CD14-positive monocyte (primary cell): ENCODE results near the gene JUP. TPM values are rescaled to one million over a fixed set of nuclear protein-coding genes. Genes with fewer than 3 reads are reported as not detected.

Experiments used
- DNase-seq, 3 donors: peaks; one replicate each; pipeline ENCODE4 v3.0.0-alpha.2; 2011 to 2022
- H2AFZ ChIP-seq: 2 replicates; pipeline ENCODE4 v1.6.0; 2012; ENCODE audit warnings: mild to moderate bottlenecking, low read depth, low read length, inconsistent platforms; ENCODE audit not compliant: insufficient read depth, poor library complexity, severe bottlenecking
- H3K27ac ChIP-seq, 2 donors: 1 replicate in 1 of 2; 2 replicates in 1 of 2; pipeline ENCODE4 v1.5.1; 2012 to 2013; ENCODE audit warnings: low read length in 2 of 2, control low read depth in 1 of 2, inconsistent platforms in 1 of 2, low read depth in 1 of 2, mild to moderate bottlenecking in 1 of 2
- H3K27me3 ChIP-seq, 2 donors: one replicate each; pipeline versions ENCODE4 v1.6.0 to v1.6.1; 2011 to 2013; ENCODE audit warnings: low read length in 2 of 2; ENCODE audit not compliant: control insufficient read depth in 2 of 2, insufficient read depth in 2 of 2
- H3K36me3 ChIP-seq, 2 donors: replicated peaks in 1 of 2; 1 replicate in 1 of 2; 2 replicates in 1 of 2; pipeline versions ENCODE4 v1.5.1 to v1.6.1; 2012 to 2013; ENCODE audit warnings: low read length in 2 of 2, control low read depth in 1 of 2, inconsistent platforms in 1 of 2, mild to moderate bottlenecking in 1 of 2; ENCODE audit not compliant: insufficient read depth in 2 of 2, control insufficient read depth in 1 of 2
- H3K4me1 ChIP-seq, 2 donors: 1 replicate in 1 of 2; 2 replicates in 1 of 2; pipeline versions ENCODE4 v1.5.1 to v1.6.1; 2012 to 2013; ENCODE audit warnings: low read length in 2 of 2, control low read depth in 1 of 2, inconsistent platforms in 1 of 2, mild to moderate bottlenecking in 1 of 2, moderate library complexity in 1 of 2; ENCODE audit not compliant: insufficient read depth in 2 of 2, control insufficient read depth in 1 of 2
- H3K4me2 ChIP-seq: replicated peaks from 2 replicates; pipeline ENCODE3; 2012; ENCODE audit warnings: low read length, moderate library complexity, mild to moderate bottlenecking; ENCODE audit not compliant: poor library complexity, severe bottlenecking; ENCODE audit errors: extremely low read depth
- H3K4me3 ChIP-seq, 3 experiments: fragments of 200-600 bp in 1 of 3; sonication (generic) in 1 of 3; replicated peaks in 1 of 3; 1 replicate in 2 of 3; 2 replicates in 1 of 3; pipeline ENCODE4 v1.5.1; 2011 to 2013; ENCODE audit warnings: low read length in 3 of 3, mild to moderate bottlenecking in 3 of 3, control low read depth in 2 of 3, low read depth in 2 of 3, inconsistent platforms in 1 of 3, moderate library complexity in 1 of 3
- H3K79me2 ChIP-seq: 2 replicates; pipeline ENCODE4 v1.6.0; 2012; ENCODE audit warnings: mild to moderate bottlenecking, control low read depth, inconsistent platforms, low read length, moderate library complexity; ENCODE audit not compliant: insufficient read depth
- H3K9ac ChIP-seq: 2 replicates; pipeline ENCODE4 v1.6.0; 2017; ENCODE audit warnings: low read length, mild to moderate bottlenecking; ENCODE audit not compliant: insufficient read depth, poor library complexity, severe bottlenecking
- H3K9me3 ChIP-seq, 2 donors: replicated peaks in 1 of 2; 1 replicate in 1 of 2; 2 replicates in 1 of 2; pipeline versions ENCODE4 v1.5.1 to v1.6.1; 2012 to 2013; ENCODE audit warnings: low read length in 2 of 2, control low read depth in 1 of 2; ENCODE audit not compliant: control insufficient read depth in 1 of 2, insufficient read depth in 1 of 2
- H4K20me1 ChIP-seq: 2 replicates; pipeline ENCODE4 v1.6.0; 2012; ENCODE audit warnings: mild to moderate bottlenecking, low read length, control low read depth, moderate library complexity; ENCODE audit not compliant: insufficient read depth
- H3K27ac Mint-ChIP-seq, 7 donors: one replicate each; pipeline ENCODE4 v1.8.0; 2020; ENCODE audit warnings: mild to moderate bottlenecking in 7 of 7, mixed read lengths in 7 of 7, moderate library complexity in 6 of 7, inconsistent platforms in 2 of 7
- H3K27me3 Mint-ChIP-seq, 3 donors: one replicate each; pipeline ENCODE4 v1.8.0; 2021 to 2022; ENCODE audit warnings: low read depth in 3 of 3, mild to moderate bottlenecking in 3 of 3, mixed read lengths in 3 of 3, moderate library complexity in 3 of 3, inconsistent platforms in 1 of 3
- H3K36me3 Mint-ChIP-seq, 2 donors: one replicate each; pipeline ENCODE4 v1.8.0; 2020; ENCODE audit warnings: mixed read lengths in 2 of 2, inconsistent platforms in 1 of 2, mild to moderate bottlenecking in 1 of 2
- H3K4me1 Mint-ChIP-seq: one replicate; pipeline ENCODE4 v1.8.0; 2020; ENCODE audit warnings: mild to moderate bottlenecking, mixed read lengths
- H3K4me3 Mint-ChIP-seq, 2 donors: one replicate each; pipeline ENCODE4 v1.8.0; 2020; ENCODE audit warnings: mild to moderate bottlenecking in 2 of 2, mixed read lengths in 2 of 2, moderate library complexity in 1 of 2
- H3K9me3 Mint-ChIP-seq, 7 donors: one replicate each; pipeline ENCODE4 v1.8.0; 2020 to 2022; ENCODE audit warnings: mixed read lengths in 7 of 7, mild to moderate bottlenecking in 6 of 7, moderate library complexity in 6 of 7, inconsistent platforms in 2 of 7
- WGBS: methylation state at CpG from one replicate; pipeline ENCODE4 v1.1.5; 2013; ENCODE audit warnings: missing lambda C conversion rate; ENCODE audit not compliant: insufficient coverage; 5-methylcytosine and 5-hydroxymethylcytosine counted together
- intact Hi-C, 2 donors: fragments of 100-400 bp; cut with micrococcal nuclease; formaldehyde crosslinking; loops; one replicate each; pipeline versions ENCODE4 v1.15.0 to v1.15.1; 2023
- polyA plus RNA-seq, 3 donors: library from polyadenylated mRNA; depleted of rRNA in 1 of 3; unstranded in 2 of 3; stranded (reverse) in 1 of 3; fragments of 300-500 nt in 2 of 3; fragments of >200 nt in 1 of 3; fragmentation: Illumina TruSeq in 2 of 3; gene quantifications; 1 replicate in 2 of 3; 2 replicates in 1 of 3; pipeline ENCODE4 v1.2.3, GENCODE V29; 2012 to 2021
- TF ChIP-seq, protein P1 (sequence below): fragments of 200-600 bp; IDR thresholded peaks from one replicate; pipeline ENCODE4 v1.8.0; 2022; ENCODE audit warnings: antibody characterized with exemption, mild to moderate bottlenecking

The JUP gene
- polyA plus RNA-seq, 3 donors: 14.0 to 22.1 (median 15.4) TPM

GRCh38 chr17:41750862-41751261 is 35.6 kb downstream of the JUP start:
- Histone ChIP-seq H3K27ac (no peak overlapping the region), H3K4me3 (no peak overlapping the region), H4K20me1 (no peaks in the 10 kb centered on the region), H3K9ac (no peak overlapping the region), H3K4me1 (no peaks in the 10 kb centered on the region), H2AFZ (no peak overlapping the region), H3K27me3 (no peaks in the 10 kb centered on the region), H3K79me2 (no peaks in the 10 kb centered on the region), H3K36me3 (peaks cover 0 to 11% of the 10 kb centered on the region in 2 donors), H3K9me3 (no peaks in the 10 kb centered on the region), H3K4me2 (no peak overlapping the region)
- H3K4me1 Mint-ChIP-seq: no peaks in the 10 kb centered on the region
- H3K36me3 Mint-ChIP-seq: peaks cover 0 to 2% of the 10 kb centered on the region in 2 donors
- TF ChIP-seq, protein P1, sequence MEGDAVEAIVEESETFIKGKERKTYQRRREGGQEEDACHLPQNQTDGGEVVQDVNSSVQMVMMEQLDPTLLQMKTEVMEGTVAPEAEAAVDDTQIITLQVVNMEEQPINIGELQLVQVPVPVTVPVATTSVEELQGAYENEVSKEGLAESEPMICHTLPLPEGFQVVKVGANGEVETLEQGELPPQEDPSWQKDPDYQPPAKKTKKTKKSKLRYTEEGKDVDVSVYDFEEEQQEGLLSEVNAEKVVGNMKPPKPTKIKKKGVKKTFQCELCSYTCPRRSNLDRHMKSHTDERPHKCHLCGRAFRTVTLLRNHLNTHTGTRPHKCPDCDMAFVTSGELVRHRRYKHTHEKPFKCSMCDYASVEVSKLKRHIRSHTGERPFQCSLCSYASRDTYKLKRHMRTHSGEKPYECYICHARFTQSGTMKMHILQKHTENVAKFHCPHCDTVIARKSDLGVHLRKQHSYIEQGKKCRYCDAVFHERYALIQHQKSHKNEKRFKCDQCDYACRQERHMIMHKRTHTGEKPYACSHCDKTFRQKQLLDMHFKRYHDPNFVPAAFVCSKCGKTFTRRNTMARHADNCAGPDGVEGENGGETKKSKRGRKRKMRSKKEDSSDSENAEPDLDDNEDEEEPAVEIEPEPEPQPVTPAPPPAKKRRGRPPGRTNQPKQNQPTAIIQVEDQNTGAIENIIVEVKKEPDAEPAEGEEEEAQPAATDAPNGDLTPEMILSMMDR: no peak
- H3K4me3 Mint-ChIP-seq: no peak overlapping the region
- DNase-seq: no peak
- H3K9me3 Mint-ChIP-seq: peaks cover 0 to 3% (median 0%) of the 10 kb centered on the region in 7 donors
- H3K27ac Mint-ChIP-seq: peak overlapping the region in 3 of 7 donors; percentile 27 to 59 (median 45)
- intact Hi-C loops: no loop called here
- no CpG with 5 or more reads among the region's 4 CpGs for WGBS
- H3K27me3 Mint-ChIP-seq: peaks cover 0 to 6% (median 2%) of the 10 kb centered on the region in 3 donors

- no peak overlapping the region for H2AFZ ChIP-seq
- H3K79me2 ChIP-seq: no peaks in the 10 kb centered on the region
- no peak for DNase-seq
- H3K36me3 Mint-ChIP-seq: no peaks in the 10 kb centered on the region
- H3K9ac ChIP-seq: no peak overlapping the region
- no peak overlapping the region for H3K27ac ChIP-seq
- peaks cover 0 to 3% (median 0%) of the 10 kb centered on the region in 7 donors for H3K9me3 Mint-ChIP-seq
- H3K9me3 ChIP-seq: no peaks in the 10 kb centered on the region
- TF ChIP-seq, protein P1: no peak
- WGBS: 94% methylated on average over 5 of the region's 6 CpGs
- no peaks in the 10 kb centered on the region for H3K36me3 ChIP-seq
- H3K27me3 ChIP-seq: no peaks in the 10 kb centered on the region
- peaks cover 0 to 6% (median 2%) of the 10 kb centered on the region in 3 donors for H3K27me3 Mint-ChIP-seq
- no peak overlapping the region for H3K27ac Mint-ChIP-seq
- no peaks in the 10 kb centered on the region for H3K4me1 Mint-ChIP-seq
- H3K4me2 ChIP-seq: no peak overlapping the region
- H3K4me3 Mint-ChIP-seq: no peak overlapping the region
- no peak overlapping the region for H3K4me3 ChIP-seq
- H4K20me1 ChIP-seq: no peaks in the 10 kb centered on the region
- no peaks in the 10 kb centered on the region for H3K4me1 ChIP-seq
- intact Hi-C loops: no loop called here
Observed at GRCh38 chr17:41748275-41748674, 38.2 kb downstream of the JUP start.
